OCI-LY3 (cell line): Measurements from ENCODE around the gene DNMT1.

Experiments used
- H2AFZ ChIP-seq: fragments of 200-600, 300-600 bp; shearing (Covaris generic); 2 replicates; pipeline ENCODE4 v1.6.0; 2014; ENCODE audit warnings: antibody characterized with exemption, low read depth, low read length
- H3K27ac ChIP-seq: fragments of 200-600, 300-600 bp; sonication (generic); 2 replicates; pipeline ENCODE4 v1.5.1; 2014; ENCODE audit warnings: mild to moderate bottlenecking, low read length, moderate library complexity, mixed read lengths
- H3K27me3 ChIP-seq: fragments of 200-600, 300-600 bp; sonication (generic); 2 replicates; pipeline ENCODE4 v1.6.1; 2014; ENCODE audit warnings: low read depth, low read length, mixed read lengths
- H3K36me3 ChIP-seq: fragments of 200-600, 300-600 bp; sonication (generic); replicated peaks from 2 replicates; pipeline ENCODE3; 2014; ENCODE audit warnings: low read depth, low read length, mixed read lengths
- H3K4me1 ChIP-seq: fragments of 300-600, 200-600 bp; sonication (generic); 2 replicates; pipeline ENCODE4 v1.6.1; 2014; ENCODE audit warnings: low read length, mixed read lengths
- H3K4me2 ChIP-seq: fragments of 200-600, 300-600 bp; sonication (generic); 2 replicates; pipeline ENCODE4 v1.6.1; 2014; ENCODE audit warnings: low read length, mixed read lengths
- H3K4me3 ChIP-seq: fragments of 300-600, 200-600 bp; sonication (generic); 2 replicates; pipeline ENCODE4 v1.5.1; 2014; ENCODE audit warnings: antibody characterized with exemption, mild to moderate bottlenecking, low read length, moderate library complexity
- H3K79me2 ChIP-seq: fragments of 300-600, 200-600 bp; shearing (Covaris generic); 2 replicates; pipeline ENCODE4 v1.6.1; 2014; ENCODE audit warnings: mild to moderate bottlenecking, low read length, mixed read lengths
- H3K9ac ChIP-seq: fragments of 300-600, 200-600 bp; shearing (Covaris generic); 2 replicates; pipeline ENCODE4 v1.6.0; 2014; ENCODE audit warnings: mild to moderate bottlenecking, low read length, moderate library complexity
- H3K9me3 ChIP-seq: fragments of 200-600, 300-600 bp; shearing (Covaris generic); 2 replicates; pipeline ENCODE4 v1.6.1; 2014; ENCODE audit warnings: low read length, mixed read lengths; ENCODE audit not compliant: insufficient read depth
- H4K20me1 ChIP-seq: fragments of 200-600, 300-600 bp; sonication (generic); 2 replicates; pipeline ENCODE4 v1.6.1; 2016; ENCODE audit warnings: low read length, mixed read lengths; ENCODE audit not compliant: insufficient read depth
- CTCF ChIP-seq: fragments of 200-600, 300-600 bp; sonication (generic); IDR thresholded peaks from 2 replicates; pipeline ENCODE4 v1.5.1; 2014; ENCODE audit warnings: antibody characterized with exemption, low read length, low read depth
- EZH2phosphoT487 ChIP-seq: fragments of 200-600 bp; shearing (Covaris generic); IDR thresholded peaks from 2 replicates; pipeline ENCODE4 v1.6.1; 2018; ENCODE audit warnings: antibody characterized with exemption, mixed run types, low read depth

Gene DNMT1

GRCh38 chr19:10222201-10222890 is 27.6 kb upstream of the DNMT1 start:
- Histone ChIP-seq H3K4me1 (peaks cover 21% of the 10 kb centered on the region), H3K4me3 (no peak overlapping the region)

GRCh38 chr19:10220695-10221094 is 25.9 kb upstream of the DNMT1 start:
- Histone ChIP-seq H4K20me1 (peaks cover 10% of the 10 kb centered on the region), H2AFZ (no peak overlapping the region), H3K9ac (no peak overlapping the region), H3K4me3 (no peak overlapping the region), H3K79me2 (peaks cover 4% of the 10 kb centered on the region; the same call in 1 of the 2 replicates), H3K27ac (no peak overlapping the region), H3K4me1 (peaks cover 17% of the 10 kb centered on the region), H3K9me3 (no peaks in the 10 kb centered on the region), H3K36me3 (peaks cover 14% of the 10 kb centered on the region), H3K27me3 (no peaks in the 10 kb centered on the region), H3K4me2 (no peak overlapping the region)
- no peak for TF ChIP-seq EZH2phosphoT487
- TF ChIP-seq CTCF = no peak

More at GRCh38 chr19:10222201-10222890, 27.6 kb upstream of the DNMT1 start:
- Histone ChIP-seq H3K36me3 (peaks cover 14% of the 10 kb centered on the region), H3K27me3 (no peaks in the 10 kb centered on the region), H3K27ac (no peak overlapping the region), H3K4me2 (no peak overlapping the region), H2AFZ (no peak overlapping the region), H3K9ac (no peak overlapping the region), H3K79me2 (peaks cover 8% of the 10 kb centered on the region; the same call in 1 of the 2 replicates), H3K9me3 (no peaks in the 10 kb centered on the region), H4K20me1 (peaks cover 23% of the 10 kb centered on the region)
- no peak for TF ChIP-seq EZH2phosphoT487
- no peak for TF ChIP-seq CTCF

GRCh38 chr19:10219678-10220077 is 24.9 kb upstream of the DNMT1 start:
- Histone ChIP-seq H3K36me3 (peaks cover 14% of the 10 kb centered on the region), H4K20me1 (peaks cover 8% of the 10 kb centered on the region; the same call in 1 of the 2 replicates), H3K79me2 (peaks cover 4% of the 10 kb centered on the region; the same call in 1 of the 2 replicates), H3K27ac (no peak overlapping the region), H3K4me3 (no peak overlapping the region), H3K27me3 (no peaks in the 10 kb centered on the region), H3K9ac (no peak overlapping the region), H3K4me1 (peaks cover 17% of the 10 kb centered on the region), H3K9me3 (no peaks in the 10 kb centered on the region), H3K4me2 (peak overlapping the region; percentile 58), H2AFZ (no peak overlapping the region)
- no peak for TF ChIP-seq EZH2phosphoT487
- TF ChIP-seq CTCF = peak; percentile 61

GRCh38 chr19:10217085-10217484 is 22.3 kb upstream of the DNMT1 start:
- Histone ChIP-seq H3K4me2 (no peak overlapping the region), H3K9me3 (no peaks in the 10 kb centered on the region), H3K4me1 (peaks cover 17% of the 10 kb centered on the region), H3K36me3 (peaks cover 5% of the 10 kb centered on the region), H3K27me3 (no peaks in the 10 kb centered on the region), H3K27ac (no peak overlapping the region), H3K4me3 (no peak overlapping the region), H3K9ac (no peak overlapping the region), H4K20me1 (no peaks in the 10 kb centered on the region), H2AFZ (no peak overlapping the region), H3K79me2 (no peaks in the 10 kb centered on the region)
- TF ChIP-seq CTCF (no peak), EZH2phosphoT487 (no peak)
